Left lung (tissue), 10 donors: ENCODE data around the gene MEIS3. TPM values are rescaled to one million over a fixed set of nuclear protein-coding genes. Genes with fewer than 3 reads are reported as not detected.

Experiments
- ATAC-seq: fragments of 200-7000 bp; cut with Tn5 transposase; one replicate; pipeline ENCODE4 v1.9.1; 2020; ENCODE audit warnings: moderate library complexity
- DNase-seq, 4 donors: peaks; one replicate each; pipeline ENCODE4 v3.0.0-alpha.2; 2013 to 2020
- H3K27ac ChIP-seq, 2 donors: fragments of 200-600 bp; sonication (generic) in 1 of 2; one replicate each; pipeline versions ENCODE4 v1.5.0 to v1.8.0; 2020 to 2021
- H3K27me3 ChIP-seq, 2 donors: fragments of 200-600 bp; sonication (generic) in 1 of 2; one replicate each; pipeline versions ENCODE4 v1.5.0 to v1.8.0; 2020 to 2021
- H3K36me3 ChIP-seq, 2 donors: fragments of 200-600 bp; sonication (generic) in 1 of 2; one replicate each; pipeline versions ENCODE4 v1.5.0 to v1.8.0; 2020 to 2021
- H3K4me1 ChIP-seq, 2 donors: fragments of 200-600 bp; one replicate each; pipeline ENCODE4 v1.8.0; 2021
- H3K4me3 ChIP-seq, 2 donors: fragments of 200-600 bp; sonication (generic) in 1 of 2; one replicate each; pipeline versions ENCODE4 v1.5.0 to v1.8.0; 2020 to 2021; ENCODE audit warnings: mild to moderate bottlenecking in 1 of 2
- H3K9me3 ChIP-seq, 2 donors: fragments of 200-600 bp; sonication (generic) in 1 of 2; one replicate each; pipeline versions ENCODE4 v1.5.0 to v1.8.0; 2020 to 2021
- CTCF ChIP-seq, 2 donors: fragments of 200-600 bp; sonication (generic) in 1 of 2; IDR thresholded peaks; one replicate each; pipeline versions ENCODE4 v1.5.0 to v1.8.0; 2021; ENCODE audit warnings: antibody characterized with exemption in 2 of 2
- intact Hi-C, 2 donors: fragments of 100-400 bp; cut with DNase I; formaldehyde crosslinking; loops; one replicate each; pipeline versions ENCODE4 v1.11.2 to v1.14.2; 2022
- polyA plus RNA-seq, 6 donors: library from polyadenylated mRNA; unstranded; fragments of 120-200 nt; gene quantifications; one replicate each; pipeline ENCODE4 v1.2.1, GENCODE V29; 2013; ENCODE audit not compliant: insufficient read length in 6 of 6
- total RNA-seq, 2 donors: library from RNA; stranded (reverse); fragmentation: NEBNext Ultra II Directional; extraction: Animal tissue kit (Norgen Biotek cat#: 25700); gene quantifications; one replicate each; pipeline ENCODE4 v1.2.1, GENCODE V29; 2021
- donor health status: DM: no; HTN: yes; CAD: no.
- donor health status: DM: no; HTN: no; CAD: no.

MEIS3 gene
- total and polyA plus RNA-seq, 8 donors, result 6.7 to 30.2 (median 23.8) TPM

- TF ChIP-seq CTCF (IDR thresholded peaks at IDR 0.05), result no peak
- peaks cover 0 to 28% of the 10 kb centered on the region in 2 donors for H3K4me1 ChIP-seq
- no peak overlapping the region for H3K4me3 ChIP-seq
- no peaks in the 10 kb centered on the region for H3K27me3 ChIP-seq
- H3K36me3 ChIP-seq, result peaks cover 0 to 100% of the 10 kb centered on the region in 2 donors
- H3K9me3 ChIP-seq, result no peaks in the 10 kb centered on the region
- intact Hi-C loops, result no loop called here
- H3K27ac ChIP-seq, result no peak overlapping the region
- no peak for DNase-seq
- no peak for ATAC-seq
Observed at GRCh38 chr19:47377801-47378200, 41.5 kb downstream of the MEIS3 start.

DNA sequence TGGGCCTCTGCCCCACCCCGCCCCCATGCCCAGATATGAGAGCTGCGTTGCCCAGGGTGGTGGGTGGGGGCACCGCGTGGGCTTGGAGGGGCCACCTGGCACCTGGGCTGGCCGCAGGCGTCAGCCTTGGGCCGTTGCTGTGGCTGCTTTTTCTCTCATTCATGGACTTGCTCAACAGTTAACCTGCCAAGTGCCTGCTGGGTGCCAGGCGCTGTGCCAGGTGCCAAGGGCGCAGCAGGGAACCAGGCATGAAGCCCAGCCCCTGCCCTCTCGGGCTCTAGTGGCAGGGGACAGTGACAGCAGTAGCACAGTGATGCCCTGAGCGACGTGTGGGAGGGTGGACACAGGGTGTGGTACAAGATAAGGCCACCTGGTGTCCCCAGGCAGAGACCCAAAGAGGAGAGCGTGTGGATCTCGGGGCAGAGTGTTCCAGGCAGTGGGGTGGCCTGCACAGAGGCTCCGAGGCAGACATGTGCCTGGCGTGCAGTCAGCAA lies 42.1 kb downstream of the MEIS3 start:
- ATAC-seq (no peak), DNase-seq (no peak)
- TF ChIP-seq CTCF (IDR thresholded peaks at IDR 0.05), result no peak
- Histone ChIP-seq H3K9me3 (no peaks in the 10 kb centered on the region), H3K27me3 (no peaks in the 10 kb centered on the region), H3K36me3 (peaks cover 0 to 100% of the 10 kb centered on the region in 2 donors), H3K4me1 (peaks cover 0 to 23% of the 10 kb centered on the region in 2 donors), H3K4me3 (no peak overlapping the region), H3K27ac (no peak overlapping the region)
- intact Hi-C loops, result no loop called here

GRCh38 chr19:47376589-47377144 lies 42.7 kb downstream of the MEIS3 start:
- peak in 1 of 4 donors; percentile 83 for DNase-seq
- intact Hi-C loops, result no loop called here
- H3K9me3 ChIP-seq, result no peaks in the 10 kb centered on the region
- peaks cover 0 to 100% of the 10 kb centered on the region in 2 donors for H3K36me3 ChIP-seq
- TF ChIP-seq CTCF (IDR thresholded peaks at IDR 0.05), result no peak
- H3K4me3 ChIP-seq, result no peak overlapping the region
- no peak overlapping the region for H3K27ac ChIP-seq
- H3K4me1 ChIP-seq, result peaks cover 0 to 23% of the 10 kb centered on the region in 2 donors
- ATAC-seq, result no peak
- H3K27me3 ChIP-seq, result no peaks in the 10 kb centered on the region

- no peak for TF ChIP-seq CTCF (IDR thresholded peaks at IDR 0.05)
- intact Hi-C loops, result no loop called here
- Histone ChIP-seq H3K4me1 (peaks cover 0 to 23% of the 10 kb centered on the region in 2 donors), H3K27me3 (no peaks in the 10 kb centered on the region), H3K27ac (peak overlapping the region in 1 of 2 donors; percentile 8), H3K4me3 (no peak overlapping the region), H3K36me3 (peaks cover 0 to 100% of the 10 kb centered on the region in 2 donors), H3K9me3 (no peaks in the 10 kb centered on the region)
- DNase-seq, result peak in 1 of 4 donors; percentile 72
- no peak for ATAC-seq
Observed at GRCh38 chr19:47375694-47376588, 43.4 kb downstream of the MEIS3 start.
